ENCODE measurements around the gene DOCK8.
"Not testable (repeated sequence)": the region's sequence is repeated elsewhere in the genome, so short reads cannot be mapped to it uniquely, and the experiment has no call there.

DOCK8 gene

GRCh38 chr9:227860-228259, 13.2 kb downstream of the DOCK8 start:
- DNase-seq, result no peak

- DNase-seq, result no peak
Measured at GRCh38 chr9:228929-229695, 14.4 kb downstream of the DOCK8 start.

DNA sequence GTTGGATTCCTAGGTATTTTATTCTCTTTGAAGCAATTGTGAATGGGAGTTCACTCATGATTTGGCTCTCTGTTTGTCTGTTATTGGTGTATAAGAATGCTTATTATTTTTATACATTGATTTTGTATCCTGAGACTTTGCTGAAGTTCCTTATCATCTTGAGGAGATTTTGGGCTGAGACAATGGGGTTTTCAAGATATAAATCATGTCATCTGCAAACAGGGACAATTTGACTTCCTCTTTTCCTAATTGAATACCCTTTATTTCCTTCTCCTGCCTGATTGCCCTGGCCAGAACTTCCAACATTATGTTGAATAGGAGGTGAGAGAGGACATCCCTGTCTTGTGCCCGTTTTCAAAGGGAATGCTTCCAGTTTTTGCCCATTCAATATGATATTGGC, 17.0 kb downstream of the DOCK8 start:
- not testable (repeated sequence) for DNase-seq

DNA sequence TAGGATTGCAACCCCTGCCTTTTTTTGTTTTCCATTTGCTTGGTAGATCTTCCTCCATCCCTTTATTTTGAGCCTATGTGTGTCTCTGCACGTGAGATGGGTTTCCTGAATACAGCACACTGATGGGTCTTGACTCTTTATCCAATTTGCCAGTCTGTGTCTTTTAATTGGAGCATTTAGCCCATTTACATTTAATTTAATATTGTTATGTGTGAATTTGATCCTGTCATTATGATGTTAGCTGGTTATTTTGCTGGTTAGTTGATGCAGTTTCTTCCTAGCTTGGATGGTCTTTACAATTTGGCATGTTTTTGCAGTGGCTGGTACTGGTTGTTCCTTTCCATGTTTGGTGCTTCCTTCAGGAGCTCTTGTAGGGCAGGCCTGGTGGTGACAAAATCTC, 19.0 kb downstream of the DOCK8 start:
- DNase-seq, result not testable (repeated sequence)

DNA sequence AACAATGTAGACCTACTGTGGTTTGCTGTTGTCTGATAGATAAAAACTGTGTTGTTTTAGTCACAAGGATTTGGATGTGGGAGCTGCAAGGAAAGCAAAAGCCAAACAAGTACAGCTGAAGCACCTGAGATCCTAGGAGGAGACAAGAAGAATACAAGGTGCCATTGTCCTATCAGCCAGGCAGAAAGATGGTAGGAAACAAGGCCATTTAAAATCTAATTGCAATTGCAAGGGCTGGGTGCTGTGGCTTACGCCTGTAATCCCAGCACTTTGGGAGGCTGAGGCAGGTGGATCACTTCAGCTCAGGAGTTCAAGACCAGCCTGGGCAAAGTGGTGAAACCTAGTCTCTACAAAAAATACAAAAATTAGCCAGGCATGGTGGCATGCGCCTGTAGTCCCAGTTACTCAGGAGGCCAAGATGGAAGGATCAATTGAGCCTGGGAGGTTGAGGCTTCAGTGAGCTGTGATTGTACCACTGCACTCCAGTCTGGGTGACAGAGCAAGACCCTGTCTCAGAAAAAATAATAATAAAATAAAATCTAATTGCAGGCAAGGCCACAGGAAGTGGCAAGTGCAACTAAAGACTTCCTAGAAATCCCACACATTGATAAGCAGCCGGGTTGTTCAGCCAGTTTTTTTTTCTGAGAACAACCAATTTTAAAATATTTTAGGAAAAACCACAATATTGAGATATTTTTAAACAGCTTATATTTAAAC, 22.6 kb downstream of the DOCK8 start:
- DNase-seq, result no peak

- no peak for DNase-seq
Measured at GRCh38 chr9:237858-238345, 23.2 kb downstream of the DOCK8 start.

DNA sequence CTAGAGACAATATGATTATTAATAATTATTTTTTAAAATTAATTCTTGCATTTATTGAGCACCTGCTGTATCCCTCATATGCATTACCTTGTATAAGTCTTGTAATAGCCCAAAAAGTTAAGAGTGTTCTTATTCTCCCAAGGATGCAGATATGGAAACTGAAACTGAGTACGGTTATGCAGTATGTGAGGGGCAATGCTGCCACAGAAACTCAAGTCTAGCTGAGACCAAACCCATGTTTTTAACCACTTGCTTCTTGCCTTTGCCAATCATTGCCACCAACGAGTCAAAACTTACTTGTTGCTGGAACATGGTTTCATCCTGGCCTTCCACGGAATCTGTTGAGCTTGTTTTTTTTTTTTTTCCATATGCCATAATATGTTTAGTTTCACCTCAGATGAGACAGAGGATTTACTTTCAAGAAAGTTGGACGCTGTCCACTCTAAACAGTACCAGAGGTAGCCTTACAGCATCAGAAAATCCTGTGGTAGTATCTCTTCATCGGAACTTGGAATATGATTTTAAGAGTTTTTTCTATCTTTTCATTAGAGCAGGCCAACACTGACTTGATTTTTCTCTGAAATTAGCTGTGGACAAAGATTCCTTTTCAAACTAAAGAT, 27.9 kb downstream of the DOCK8 start:
- DNase-seq, result no peak

DNA sequence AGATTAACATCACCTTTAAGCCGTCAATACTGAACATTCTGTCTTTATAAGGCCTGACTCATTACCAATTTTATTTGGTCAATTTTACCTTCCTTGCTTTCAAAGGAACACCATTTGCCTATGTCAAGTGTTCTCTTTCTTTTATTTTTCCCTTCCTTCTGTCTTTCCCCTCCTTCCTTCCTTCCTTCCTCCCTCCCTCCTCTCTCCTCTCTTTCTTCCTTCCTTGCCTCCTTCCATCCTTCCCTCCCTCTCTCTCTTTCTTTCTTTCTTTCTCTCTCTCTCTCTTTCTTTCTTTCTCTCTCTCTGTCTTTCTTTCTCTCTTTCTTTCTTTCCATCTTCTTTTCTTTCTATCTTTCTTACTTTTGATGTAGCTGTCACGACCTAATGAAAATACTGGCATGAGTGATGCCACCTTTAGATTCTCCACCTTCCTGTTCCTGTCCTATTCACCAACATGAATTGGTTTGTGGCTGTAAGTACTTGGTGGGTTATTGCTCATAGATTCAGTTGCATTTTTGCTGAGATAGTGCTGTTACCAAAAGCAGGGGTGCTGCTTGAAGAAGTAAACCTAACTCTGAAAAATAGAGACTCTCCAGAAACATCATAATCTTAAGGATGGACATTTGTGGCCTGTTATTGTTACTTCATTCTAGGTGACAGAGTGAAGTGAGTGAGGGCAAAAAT, 33.8 kb downstream of the DOCK8 start:
- no peak for DNase-seq

- no peak for DNase-seq
Measured at GRCh38 chr9:249025-249424, 34.4 kb downstream of the DOCK8 start.

- DNase-seq, result no peak
Measured at GRCh38 chr9:250039-250438, 35.4 kb downstream of the DOCK8 start.

- DNase-seq, result no peak
Measured at GRCh38 chr9:250625-251024, 36.0 kb downstream of the DOCK8 start.

DNA sequence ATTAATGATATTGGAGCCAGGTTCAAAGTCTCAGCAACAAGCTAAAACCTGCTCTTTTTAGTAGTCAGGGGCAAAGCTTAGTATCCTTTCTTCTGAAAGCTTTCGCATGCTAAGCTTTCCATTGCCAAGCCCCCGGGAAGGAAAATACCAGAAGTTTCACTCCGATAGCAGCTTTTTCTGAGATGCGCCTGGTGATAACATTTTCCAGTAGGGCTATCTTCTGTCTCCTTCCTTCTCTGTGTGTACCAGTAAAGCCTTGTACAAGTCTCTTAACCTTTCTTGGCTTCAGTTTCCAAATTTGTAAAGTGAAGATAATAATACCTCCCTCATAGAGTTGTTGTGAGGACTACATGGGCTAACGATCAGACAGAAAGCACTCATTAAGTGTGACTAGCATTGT, 36.7 kb downstream of the DOCK8 start:
- no peak for DNase-seq

DNA sequence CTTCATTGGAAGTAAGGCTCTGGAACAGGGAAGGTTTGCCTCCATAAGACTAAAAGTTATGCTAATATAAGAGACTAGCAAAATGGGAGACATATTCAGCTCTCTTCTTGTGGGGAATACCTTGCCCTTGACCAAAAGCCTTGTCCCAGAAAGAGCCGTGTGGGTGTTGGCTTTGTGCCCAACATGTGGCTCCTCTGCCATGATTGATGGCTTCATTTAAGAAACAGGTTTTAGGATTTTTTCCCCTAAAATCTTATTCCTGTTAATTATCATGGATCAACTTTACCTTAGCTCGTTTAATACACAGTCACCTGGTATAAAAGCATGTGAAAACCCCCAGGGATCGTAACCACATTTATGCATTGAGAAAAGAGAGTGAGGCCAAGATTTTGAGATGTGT, 38.9 kb downstream of the DOCK8 start:
- DNase-seq, result no peak

- no peak for DNase-seq
Measured at GRCh38 chr9:254516-254915, 39.9 kb downstream of the DOCK8 start.

- no peak for DNase-seq
Measured at GRCh38 chr9:257957-258356, 43.3 kb downstream of the DOCK8 start.

GRCh38 chr9:259405-260404, 45.0 kb downstream of the DOCK8 start:
- no peak for DNase-seq

- DNase-seq, result no peak
Measured at GRCh38 chr9:264231-264630, 49.6 kb downstream of the DOCK8 start.

DNA sequence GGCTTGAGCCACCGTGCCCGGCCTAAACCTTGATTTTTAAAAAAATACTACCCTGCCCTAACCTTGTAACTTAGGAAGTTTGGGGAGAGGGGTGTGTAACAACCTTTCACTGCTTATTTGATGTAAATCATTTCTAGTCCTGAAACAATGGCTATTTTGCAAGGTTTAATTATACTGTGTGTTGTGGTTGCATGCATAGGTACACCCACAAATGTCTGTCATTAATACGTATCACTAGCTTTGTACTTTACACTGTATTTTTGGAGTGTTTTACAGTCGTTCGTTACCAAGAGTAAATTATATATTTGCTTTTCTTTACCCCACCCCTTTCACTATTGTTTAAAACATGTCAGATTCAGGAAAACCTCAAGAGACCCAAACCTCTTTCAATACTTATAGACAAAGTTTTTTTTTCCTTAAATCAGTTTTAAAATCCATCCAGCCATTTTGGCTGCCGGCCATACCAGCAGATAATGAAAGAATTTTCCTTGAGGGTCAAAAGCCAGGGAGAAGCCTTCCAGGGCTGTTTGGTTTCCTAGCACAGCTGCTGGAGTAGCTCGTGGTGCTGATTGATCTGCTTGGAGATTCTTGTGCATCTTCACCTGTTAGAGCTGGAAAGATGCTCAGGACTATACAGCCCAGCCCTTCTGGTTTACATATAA, 50.7 kb downstream of the DOCK8 start:
- no peak for DNase-seq

- no peak for DNase-seq
Measured at GRCh38 chr9:266228-266627, 51.6 kb downstream of the DOCK8 start.

DNA sequence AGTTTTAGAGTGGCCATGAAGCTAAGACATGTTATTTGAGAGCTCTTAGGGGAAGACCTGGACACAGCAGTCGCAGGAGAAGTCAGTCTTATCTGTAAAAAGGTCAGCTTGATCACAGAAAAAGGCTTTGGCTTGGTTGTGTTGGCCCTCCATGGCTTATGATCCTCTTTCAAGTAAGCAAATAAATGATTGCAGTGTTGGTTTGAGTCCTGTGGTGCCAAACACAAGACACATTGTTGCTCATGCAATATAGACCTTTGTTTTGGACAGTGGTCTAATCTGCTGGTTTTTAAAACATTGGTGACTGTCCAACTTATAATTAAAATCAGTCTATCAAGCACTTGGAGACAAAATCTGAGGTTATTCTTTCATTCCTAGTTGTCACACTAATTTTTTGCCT, 54.0 kb downstream of the DOCK8 start:
- DNase-seq, result no peak

DNA sequence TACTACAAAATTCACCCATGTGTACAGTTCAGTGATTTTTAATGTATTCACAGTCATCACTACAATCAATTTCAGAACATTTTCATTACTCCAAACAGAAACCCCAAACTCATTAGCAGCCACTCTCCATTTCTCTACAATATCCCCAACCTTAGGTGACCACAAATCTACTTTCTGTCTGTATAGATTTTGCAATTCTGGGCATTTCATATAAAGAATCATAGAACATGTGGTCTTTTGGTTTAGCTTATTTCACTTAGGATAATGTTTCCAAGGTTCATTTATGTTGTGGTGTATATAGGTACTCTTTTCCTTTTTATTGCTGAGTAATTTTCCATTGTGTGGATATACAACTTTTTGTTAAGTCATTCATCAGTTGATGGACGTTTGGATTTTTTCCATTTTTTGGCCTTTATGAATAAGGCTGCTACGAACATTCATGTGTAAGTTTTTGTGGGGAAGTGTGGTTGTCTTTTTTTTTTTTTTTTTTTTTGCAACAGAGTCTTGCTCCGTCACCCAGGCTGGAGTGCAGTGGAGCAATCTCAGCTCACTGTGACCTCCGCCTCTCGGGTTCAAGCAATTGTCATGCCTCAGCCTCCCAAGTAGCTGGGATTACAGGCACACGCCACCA, 54.5 kb downstream of the DOCK8 start:
- DNase-seq, result no peak
